Kidney (tissue), 14 donors: ENCODE data around the gene BPTF. TPM values are rescaled to one million over a fixed set of nuclear protein-coding genes. Genes with fewer than 3 reads are reported as not detected.

Source experiments
- DNase-seq, 5 donors: peaks; one replicate each; pipeline ENCODE4 v3.0.0-alpha.2; 2013 to 2020
- FAIRE-seq: peaks from 2 replicates; lab custom pipeline; 2012; peaks lifted over from hg19 to GRCh38; lab: Jason Lieb, UNC
- H3K27ac ChIP-seq, 2 donors: one replicate each; pipeline ENCODE4 v1.7.0; 2013; ENCODE audit warnings: low read depth in 2 of 2, low read length in 2 of 2, inconsistent platforms in 1 of 2
- H3K27me3 ChIP-seq: one replicate; pipeline ENCODE4 v1.7.1; 2013; ENCODE audit warnings: low read length, inconsistent platforms; ENCODE audit not compliant: control insufficient read depth, insufficient read depth
- H3K36me3 ChIP-seq, 3 donors: one replicate each; pipeline versions ENCODE4 v1.7.0 to v1.7.1; 2013; ENCODE audit warnings: low read length in 3 of 3, control low read depth in 1 of 3, inconsistent platforms in 1 of 3; ENCODE audit not compliant: insufficient read depth in 3 of 3, control insufficient read depth in 2 of 3
- H3K4me1 ChIP-seq, 3 donors: one replicate each; pipeline versions ENCODE4 v1.7.0 to v1.7.1; 2013; ENCODE audit warnings: low read length in 3 of 3, inconsistent platforms in 1 of 3, low read depth in 1 of 3; ENCODE audit not compliant: control insufficient read depth in 2 of 3, insufficient read depth in 2 of 3
- H3K4me3 ChIP-seq, 3 donors: one replicate each; pipeline versions ENCODE4 v1.7.0 to v1.8.1; 2013; ENCODE audit warnings: low read length in 3 of 3, control low read depth in 1 of 3, inconsistent platforms in 1 of 3
- H3K9ac ChIP-seq, 3 donors: one replicate each; pipeline versions ENCODE4 v1.7.0 to v1.7.1; 2013; ENCODE audit warnings: low read length in 3 of 3, control low read depth in 1 of 3, inconsistent platforms in 1 of 3
- H3K9me3 ChIP-seq, 3 donors: one replicate each; pipeline versions ENCODE4 v1.7.0 to v1.7.1; 2013; ENCODE audit warnings: low read length in 3 of 3, control low read depth in 1 of 3, inconsistent platforms in 1 of 3; ENCODE audit not compliant: control insufficient read depth in 2 of 3, insufficient read depth in 1 of 3
- intact Hi-C: fragments of 100-400 bp; cut with DNase I; formaldehyde crosslinking; loops from one replicate; pipeline ENCODE4 v1.11.1; 2022
- polyA plus RNA-seq: library from polyadenylated mRNA; stranded (reverse); fragments of 350-450 nt; fragmentation: Illumina TruSeq; extraction: RNeasy Lipid Tissue Mini Kit (QIAGEN cat#74804); gene quantifications from one replicate; pipeline ENCODE4 v1.2.3, GENCODE V29; 2014; ENCODE audit warnings: low read depth, low replicate concordance; ENCODE audit not compliant: insufficient read depth
- total RNA-seq: library from RNA; stranded (reverse); fragmentation: NEBNext Ultra II Directional; extraction: Animal tissue kit (Norgen Biotek cat#: 25700); gene quantifications from one replicate; pipeline ENCODE4 v1.2.1, GENCODE V29; 2021
- TF ChIP-seq, protein P1 (sequence below): IDR thresholded peaks from 3 replicates; pipeline ENCODE4 v1.5.1; 2012; ENCODE audit warnings: mild to moderate bottlenecking, moderate library complexity, borderline replicate concordance; ENCODE audit not compliant: insufficient read depth; ENCODE audit errors: extremely low read depth
- donor health status: control.
- donor health status: control.
- donor health status: control.
- donor health status: control.
- donor health status: control.
- donor health status: DM: yes; HTN: yes; CAD: no.
- donor health status: Normal renal cell carcinoma (clear cell type).

The BPTF gene
- total and polyA plus RNA-seq, 2 donors from 2014 or later: 14.6 to 103 TPM

DNA sequence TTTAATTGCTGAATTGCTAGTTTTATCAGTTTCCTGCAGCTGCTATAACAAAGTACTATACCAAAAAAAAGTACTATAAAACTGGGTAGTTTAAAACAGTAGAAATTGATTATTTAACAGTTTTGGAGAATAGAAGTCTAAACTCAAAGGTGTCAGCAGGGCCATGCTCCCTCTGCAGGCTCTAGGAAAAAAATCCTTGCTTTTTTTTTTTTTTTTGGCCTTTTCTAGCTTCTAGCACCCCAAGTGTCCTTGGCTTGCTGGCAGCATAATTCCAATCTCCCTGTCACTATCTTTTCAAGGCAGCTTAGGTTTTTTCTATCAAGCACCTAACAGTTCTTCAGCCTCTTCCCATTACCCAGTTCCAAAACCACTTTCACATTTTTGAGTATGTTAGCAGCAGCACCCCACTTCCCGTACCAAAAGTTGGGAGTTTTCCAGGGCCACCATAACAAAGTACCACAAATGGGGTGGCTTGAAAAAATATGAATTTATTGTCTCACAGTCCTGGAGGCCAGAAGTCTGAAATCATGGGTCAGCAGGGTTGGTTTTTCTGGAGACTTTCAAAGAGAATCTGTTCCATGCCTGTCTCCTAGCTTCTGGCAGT lies 37.4 kb downstream of the BPTF start:
- intact Hi-C loops: no loop called here
- peaks cover 0 to 5% (median 0%) of the 10 kb centered on the region in 3 donors for H3K4me1 ChIP-seq
- no peak overlapping the region for H3K4me3 ChIP-seq
- FAIRE-seq (no peak), DNase-seq (no peak)
- no peaks in the 10 kb centered on the region for H3K27me3 ChIP-seq
- TF ChIP-seq, protein P1, sequence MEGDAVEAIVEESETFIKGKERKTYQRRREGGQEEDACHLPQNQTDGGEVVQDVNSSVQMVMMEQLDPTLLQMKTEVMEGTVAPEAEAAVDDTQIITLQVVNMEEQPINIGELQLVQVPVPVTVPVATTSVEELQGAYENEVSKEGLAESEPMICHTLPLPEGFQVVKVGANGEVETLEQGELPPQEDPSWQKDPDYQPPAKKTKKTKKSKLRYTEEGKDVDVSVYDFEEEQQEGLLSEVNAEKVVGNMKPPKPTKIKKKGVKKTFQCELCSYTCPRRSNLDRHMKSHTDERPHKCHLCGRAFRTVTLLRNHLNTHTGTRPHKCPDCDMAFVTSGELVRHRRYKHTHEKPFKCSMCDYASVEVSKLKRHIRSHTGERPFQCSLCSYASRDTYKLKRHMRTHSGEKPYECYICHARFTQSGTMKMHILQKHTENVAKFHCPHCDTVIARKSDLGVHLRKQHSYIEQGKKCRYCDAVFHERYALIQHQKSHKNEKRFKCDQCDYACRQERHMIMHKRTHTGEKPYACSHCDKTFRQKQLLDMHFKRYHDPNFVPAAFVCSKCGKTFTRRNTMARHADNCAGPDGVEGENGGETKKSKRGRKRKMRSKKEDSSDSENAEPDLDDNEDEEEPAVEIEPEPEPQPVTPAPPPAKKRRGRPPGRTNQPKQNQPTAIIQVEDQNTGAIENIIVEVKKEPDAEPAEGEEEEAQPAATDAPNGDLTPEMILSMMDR: no peak
- H3K36me3 ChIP-seq: peaks cover 0 to 4% (median 3%) of the 10 kb centered on the region in 3 donors
- no peak overlapping the region for H3K9ac ChIP-seq
- no peaks in the 10 kb centered on the region for H3K9me3 ChIP-seq
- no peak overlapping the region for H3K27ac ChIP-seq

DNA sequence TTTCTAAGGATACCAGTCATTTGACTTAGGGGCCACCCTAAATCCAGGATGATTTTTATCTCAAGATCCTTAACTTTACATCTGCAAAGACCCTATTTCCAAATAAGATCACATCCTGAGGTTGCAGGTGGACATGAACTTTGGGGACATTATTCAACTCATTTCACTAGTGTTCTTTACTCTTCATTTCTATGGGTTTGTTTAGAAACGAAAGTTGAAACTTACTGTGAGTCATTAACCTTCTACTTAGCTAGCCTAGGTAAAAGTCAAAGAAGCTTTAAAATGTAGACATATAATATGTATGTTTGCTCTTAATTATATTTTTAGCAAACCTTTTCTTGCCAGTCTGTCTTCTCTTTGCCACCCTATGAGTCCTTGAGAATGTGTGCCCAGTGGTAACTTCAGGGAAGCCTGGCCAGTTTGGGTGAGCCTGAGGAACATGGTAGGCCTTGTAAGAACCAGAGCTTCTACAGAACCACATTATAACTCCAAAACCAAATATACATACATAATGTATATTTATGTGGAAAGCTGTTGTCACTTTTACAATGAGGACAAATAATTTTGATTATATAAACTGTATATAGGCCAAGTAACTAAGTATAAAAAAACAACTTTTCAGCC lies 38.4 kb downstream of the BPTF start:
- Histone ChIP-seq H3K4me1 (peaks cover 0 to 5% (median 0%) of the 10 kb centered on the region in 3 donors), H3K27ac (no peak overlapping the region), H3K36me3 (peaks cover 0 to 4% (median 3%) of the 10 kb centered on the region in 3 donors), H3K4me3 (no peak overlapping the region), H3K9me3 (no peaks in the 10 kb centered on the region), H3K27me3 (no peaks in the 10 kb centered on the region), H3K9ac (no peak overlapping the region)
- intact Hi-C loops: no loop called here
- TF ChIP-seq, protein P1: no peak
- no peak for DNase-seq
- no peak for FAIRE-seq

DNA sequence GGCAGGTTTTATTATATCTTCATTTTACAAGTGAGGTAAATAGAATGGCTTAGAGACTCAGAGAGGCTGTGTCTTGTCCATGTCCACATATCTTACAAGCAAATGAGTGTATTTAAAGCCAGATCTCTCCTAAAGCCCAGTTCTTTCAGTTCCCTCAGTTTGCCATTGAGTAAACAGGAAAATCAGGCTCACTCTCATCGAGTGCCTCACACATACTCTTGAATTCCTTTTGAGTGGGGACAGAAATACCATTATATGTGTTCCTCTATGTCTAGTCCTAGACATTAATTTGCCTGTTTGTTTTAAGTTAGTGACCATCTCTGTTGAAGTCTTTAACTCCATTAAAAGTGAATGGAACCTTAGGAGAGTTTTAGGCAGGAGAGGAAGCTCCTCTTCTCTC lies 40.1 kb downstream of the BPTF start:
- no peak overlapping the region for H3K9ac ChIP-seq
- FAIRE-seq (no peak), DNase-seq (no peak)
- intact Hi-C loops: no loop called here
- H3K4me1 ChIP-seq: no peaks in the 10 kb centered on the region
- no peak overlapping the region for H3K27ac ChIP-seq
- H3K9me3 ChIP-seq: no peaks in the 10 kb centered on the region
- TF ChIP-seq, protein P1: no peak
- no peaks in the 10 kb centered on the region for H3K27me3 ChIP-seq
- H3K4me3 ChIP-seq: no peak overlapping the region
- H3K36me3 ChIP-seq: peaks cover 0 to 4% (median 3%) of the 10 kb centered on the region in 3 donors
